ENCODE data around the gene SOAT1.

The SOAT1 gene

DNA sequence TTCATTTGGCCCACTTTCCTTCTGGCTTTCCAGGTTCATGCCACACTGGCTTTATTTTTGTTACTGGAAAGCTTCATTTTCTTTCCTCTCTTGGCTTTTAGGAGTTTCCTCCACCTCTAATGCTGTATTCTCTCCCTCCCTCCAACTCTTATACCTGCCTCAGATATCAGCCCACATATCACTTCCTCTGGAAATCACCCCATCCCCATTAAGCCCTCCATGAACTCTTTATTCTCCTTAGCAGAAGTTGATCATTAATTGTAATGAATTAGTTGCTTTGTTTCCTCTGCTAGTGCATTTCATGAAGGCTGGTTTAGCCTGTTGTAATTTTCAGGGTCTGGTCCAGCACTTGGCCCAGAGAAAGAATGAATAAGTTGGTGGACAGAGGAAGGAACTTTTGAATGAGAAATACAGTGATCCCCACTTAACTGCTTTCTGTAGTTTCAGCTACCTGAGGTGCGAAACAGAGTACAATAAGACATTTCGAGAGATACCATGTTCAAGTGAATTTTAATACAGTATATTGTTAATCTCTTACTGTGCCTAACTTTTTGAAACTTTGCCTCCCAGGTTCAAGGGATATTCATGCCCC, 1.7 kb downstream of the SOAT1 start:
- Histone ChIP-seq H3K36me3 (ENCODE audit: insufficient read depth, low read length) (no peaks in the 10 kb centered on the region), H3K9ac (ENCODE audit: low read depth, low read length) (no peak overlapping the region), H3K9me3 (ENCODE audit: control insufficient read depth, insufficient read depth, low read length) (no peaks in the 10 kb centered on the region), H3K4me1 (ENCODE audit: insufficient read depth, low read length) (peaks cover 8% of the 10 kb centered on the region; the same call in 1 of the 2 replicates)

DNA sequence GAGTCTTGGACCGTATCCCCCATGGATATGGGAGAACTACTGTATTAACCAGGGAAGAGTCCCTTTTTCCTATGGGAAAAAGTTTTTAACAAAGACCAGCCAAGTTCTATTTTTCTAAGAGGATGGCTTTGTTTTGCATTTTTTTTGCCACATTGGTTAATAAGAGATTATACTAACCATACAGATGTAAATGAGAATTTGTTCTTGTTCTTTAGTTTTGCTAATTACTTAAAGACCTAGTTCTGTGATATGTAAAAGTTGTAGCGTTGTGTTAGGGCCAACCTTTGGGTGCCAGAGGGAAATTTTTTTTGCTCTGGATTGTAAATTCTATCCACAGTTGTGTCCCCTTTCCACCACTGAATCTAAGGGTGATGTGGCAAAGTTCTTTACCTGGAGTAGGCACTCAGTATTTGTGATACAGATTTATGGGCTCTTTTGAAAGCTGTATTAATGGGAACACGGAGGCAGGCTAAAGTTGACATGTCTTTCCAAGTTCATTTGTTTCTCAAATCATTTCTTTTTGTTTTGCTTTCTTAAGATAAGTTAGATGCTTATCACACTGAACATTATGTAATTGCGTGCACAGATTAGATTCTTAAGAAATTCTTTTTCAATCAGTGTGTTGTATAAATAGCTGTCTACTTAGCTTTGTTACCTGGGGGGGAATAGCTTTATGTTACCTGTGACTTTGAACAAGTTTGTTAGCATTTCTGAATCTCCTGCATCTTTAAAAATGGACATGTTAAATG, 2.9 kb downstream of the SOAT1 start:
- H3K9ac ChIP-seq (ENCODE audit: low read depth, low read length), result no peak overlapping the region
- peaks cover 8% of the 10 kb centered on the region; the same call in 1 of the 2 replicates for H3K4me1 ChIP-seq (ENCODE audit: insufficient read depth, low read length)
- H3K36me3 ChIP-seq (ENCODE audit: insufficient read depth, low read length), result no peaks in the 10 kb centered on the region
- no peaks in the 10 kb centered on the region for H3K9me3 ChIP-seq (ENCODE audit: control insufficient read depth, insufficient read depth, low read length)

DNA sequence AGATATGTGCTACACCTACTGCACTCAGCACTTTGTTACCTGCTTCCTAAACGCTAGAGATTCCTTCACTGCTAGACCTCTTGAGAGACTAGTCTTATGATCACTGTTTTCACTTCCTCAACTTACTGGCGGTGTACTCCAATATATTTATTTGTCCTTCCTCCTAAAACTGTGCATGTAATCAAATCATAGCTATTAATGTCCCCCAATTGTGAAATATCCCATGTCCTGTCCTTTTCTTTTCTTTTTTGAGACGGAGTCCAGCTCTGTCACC, 3.4 kb downstream of the SOAT1 start:
- no peaks in the 10 kb centered on the region for H3K9me3 ChIP-seq (ENCODE audit: control insufficient read depth, insufficient read depth, low read length)
- H3K9ac ChIP-seq (ENCODE audit: low read depth, low read length), result no peak overlapping the region
- H3K4me1 ChIP-seq (ENCODE audit: insufficient read depth, low read length), result peaks cover 8% of the 10 kb centered on the region; the same call in 1 of the 2 replicates
- no peaks in the 10 kb centered on the region for H3K36me3 ChIP-seq (ENCODE audit: insufficient read depth, low read length)

DNA sequence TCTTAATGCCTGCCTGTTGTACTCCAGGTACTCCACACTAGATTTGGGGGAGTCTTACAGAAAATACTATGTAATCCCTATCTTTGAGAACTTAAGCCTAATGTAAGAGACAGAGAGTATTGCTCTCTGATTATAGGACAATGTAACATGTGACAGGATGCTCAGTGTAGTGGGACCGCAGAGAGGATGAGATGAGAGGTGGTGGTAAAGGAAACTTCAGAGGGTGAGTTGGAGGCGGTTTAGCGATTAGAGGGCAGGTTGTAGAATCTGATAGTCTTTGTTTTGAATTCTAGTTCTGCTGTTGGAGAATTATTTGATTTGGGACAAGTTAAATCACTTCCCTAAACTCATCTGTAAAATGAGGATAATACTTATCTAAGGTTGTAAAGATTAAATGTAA, 5.4 kb downstream of the SOAT1 start:
- H3K36me3 ChIP-seq (ENCODE audit: insufficient read depth, low read length), result no peaks in the 10 kb centered on the region
- peaks cover 8% of the 10 kb centered on the region; the same call in 1 of the 2 replicates for H3K4me1 ChIP-seq (ENCODE audit: insufficient read depth, low read length)
- H3K9me3 ChIP-seq (ENCODE audit: control insufficient read depth, insufficient read depth, low read length), result no peaks in the 10 kb centered on the region
- H3K9ac ChIP-seq (ENCODE audit: low read depth, low read length), result no peak overlapping the region

DNA sequence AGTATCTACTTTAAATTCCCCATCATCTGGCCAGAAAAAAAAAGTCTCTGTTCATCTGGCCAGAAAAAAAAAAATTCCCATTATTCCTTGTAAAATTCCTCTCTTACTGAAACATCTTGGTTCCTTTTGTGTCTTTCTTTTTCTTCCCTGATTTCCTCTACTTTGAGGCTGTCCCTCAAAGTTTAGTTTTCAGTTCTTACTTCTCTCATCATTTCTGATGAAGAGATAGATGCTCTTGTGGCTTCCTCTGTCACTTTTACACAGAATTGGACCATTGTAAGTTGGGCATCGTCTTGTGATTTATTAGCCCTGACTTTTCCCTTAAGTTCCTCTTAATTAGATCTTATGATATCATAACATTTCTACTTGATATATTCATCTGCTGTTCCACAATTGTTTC, 6.5 kb downstream of the SOAT1 start:
- no peak overlapping the region for H3K9ac ChIP-seq (ENCODE audit: low read depth, low read length)
- peaks cover 6% of the 10 kb centered on the region; the same call in 1 of the 2 replicates for H3K4me1 ChIP-seq (ENCODE audit: insufficient read depth, low read length)
- H3K36me3 ChIP-seq (ENCODE audit: insufficient read depth, low read length), result no peaks in the 10 kb centered on the region
- H3K9me3 ChIP-seq (ENCODE audit: control insufficient read depth, insufficient read depth, low read length), result no peaks in the 10 kb centered on the region

DNA sequence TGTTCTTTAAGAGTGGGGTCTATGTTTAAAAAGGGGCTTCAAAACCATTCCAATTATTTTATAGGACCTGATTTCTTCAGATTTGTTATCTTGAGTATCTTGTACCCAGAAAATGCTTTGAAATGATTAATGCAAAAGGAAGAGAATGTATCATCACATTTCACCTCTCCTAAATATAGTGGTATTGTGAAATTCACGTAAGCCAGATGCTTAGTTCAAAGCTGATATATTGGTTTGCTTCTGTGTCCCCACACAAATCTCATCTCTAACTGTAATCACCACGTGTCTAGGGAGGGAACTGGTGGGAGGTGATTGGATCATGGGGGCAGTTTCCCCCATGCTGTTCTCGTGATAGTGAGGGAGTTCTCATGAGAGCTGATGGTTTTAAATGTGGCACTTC, 8.5 kb downstream of the SOAT1 start:
- Histone ChIP-seq H3K9ac (ENCODE audit: low read depth, low read length) (no peak overlapping the region), H3K4me1 (ENCODE audit: insufficient read depth, low read length) (no peaks in the 10 kb centered on the region), H3K36me3 (ENCODE audit: insufficient read depth, low read length) (no peaks in the 10 kb centered on the region), H3K9me3 (ENCODE audit: control insufficient read depth, insufficient read depth, low read length) (no peaks in the 10 kb centered on the region)

DNA sequence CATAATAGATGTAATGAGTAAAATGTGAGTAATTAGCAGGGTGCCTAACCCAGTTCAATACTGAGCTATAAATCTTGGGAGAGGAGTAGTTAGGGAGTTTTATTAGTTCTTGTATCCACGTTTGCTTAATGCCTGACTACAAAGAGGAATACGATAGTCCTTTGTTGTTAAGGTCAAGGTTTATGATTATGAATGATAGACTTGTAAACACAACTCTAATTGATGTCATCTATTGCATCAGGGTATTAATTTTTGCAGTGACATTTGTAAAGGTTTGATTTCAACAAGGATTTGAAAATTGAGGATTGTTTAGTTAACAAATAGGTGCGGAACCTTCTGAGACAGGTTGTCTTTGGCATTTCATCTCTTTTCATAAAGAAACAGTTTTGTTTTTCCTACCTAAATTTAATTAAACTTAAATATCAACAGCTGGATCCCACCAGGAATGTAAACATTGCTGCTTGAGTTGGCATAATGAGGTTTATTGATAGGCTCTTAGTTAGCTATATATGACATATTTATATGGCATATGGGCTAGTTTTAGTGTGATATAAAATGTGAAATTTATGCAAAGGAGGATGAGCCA, 9.7 kb downstream of the SOAT1 start:
- Histone ChIP-seq H3K36me3 (ENCODE audit: insufficient read depth, low read length) (no peaks in the 10 kb centered on the region), H3K4me1 (ENCODE audit: insufficient read depth, low read length) (no peaks in the 10 kb centered on the region), H3K9me3 (ENCODE audit: control insufficient read depth, insufficient read depth, low read length) (no peaks in the 10 kb centered on the region), H3K9ac (ENCODE audit: low read depth, low read length) (no peak overlapping the region)

DNA sequence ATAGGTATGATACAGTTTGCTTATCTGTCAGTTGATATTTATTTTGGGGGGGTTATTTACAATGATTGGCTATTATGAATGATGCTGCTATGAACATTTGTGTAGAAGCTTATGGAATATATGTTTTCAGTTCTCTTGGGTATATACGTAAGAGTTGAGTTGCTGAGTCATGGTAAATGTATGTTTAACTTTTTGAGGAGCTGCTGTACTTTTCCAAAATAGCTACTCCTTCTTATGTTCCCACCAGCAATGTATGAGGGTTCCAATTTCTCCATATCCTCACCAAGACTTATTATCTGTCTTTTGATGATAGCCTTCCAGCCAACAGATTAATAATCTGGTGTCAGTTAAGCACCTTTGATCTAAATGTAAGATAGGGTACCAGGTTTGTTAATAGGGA, 11.9 kb downstream of the SOAT1 start:
- Histone ChIP-seq H3K36me3 (ENCODE audit: insufficient read depth, low read length) (no peaks in the 10 kb centered on the region), H3K4me1 (ENCODE audit: insufficient read depth, low read length) (no peaks in the 10 kb centered on the region), H3K9ac (ENCODE audit: low read depth, low read length) (no peak overlapping the region), H3K9me3 (ENCODE audit: control insufficient read depth, insufficient read depth, low read length) (no peaks in the 10 kb centered on the region)

DNA sequence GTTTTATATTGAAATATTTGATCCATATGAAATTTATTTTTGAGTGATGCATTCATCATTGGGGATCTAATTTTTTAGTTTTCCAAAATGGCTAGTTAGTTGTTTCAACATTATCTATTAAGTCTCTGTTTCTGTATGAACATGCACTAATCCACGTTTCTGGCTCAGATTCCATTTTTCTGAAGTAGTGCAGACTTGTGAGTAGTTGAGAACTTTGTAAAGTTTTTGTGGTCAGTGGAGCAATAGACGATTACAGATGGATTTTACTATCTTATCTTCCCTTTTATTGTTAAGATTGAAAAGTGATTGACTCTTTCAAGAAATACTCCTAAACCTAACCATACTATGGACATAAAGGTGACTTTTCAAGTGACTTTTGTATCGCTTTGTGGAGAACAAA, 16.7 kb downstream of the SOAT1 start:
- Histone ChIP-seq H3K9me3 (ENCODE audit: control insufficient read depth, insufficient read depth, low read length) (no peaks in the 10 kb centered on the region), H3K4me1 (ENCODE audit: insufficient read depth, low read length) (no peaks in the 10 kb centered on the region), H3K9ac (ENCODE audit: low read depth, low read length) (no peak overlapping the region), H3K36me3 (ENCODE audit: insufficient read depth, low read length) (no peaks in the 10 kb centered on the region; the same call in 1 of the 2 replicates)

DNA sequence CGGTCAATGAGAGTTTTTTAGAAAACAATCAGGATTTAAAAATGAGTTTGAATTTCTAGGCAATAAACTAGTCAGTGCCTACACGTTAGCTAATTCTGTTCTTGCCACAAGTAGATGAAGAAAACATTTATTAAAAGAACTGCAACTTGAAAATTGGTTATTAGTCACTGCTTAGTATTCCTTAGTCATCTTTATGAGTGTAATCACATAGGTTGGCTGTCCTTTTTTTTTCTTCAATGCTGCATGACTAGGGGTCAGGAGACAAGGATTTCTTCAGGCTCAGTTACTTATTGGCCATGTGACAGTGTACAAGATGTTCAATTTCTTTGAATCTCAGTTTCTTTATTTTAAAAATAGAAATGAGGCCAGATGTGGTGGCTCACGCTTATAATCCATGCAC, 17.1 kb downstream of the SOAT1 start:
- no peaks in the 10 kb centered on the region; the same call in 1 of the 2 replicates for H3K36me3 ChIP-seq (ENCODE audit: insufficient read depth, low read length)

DNA sequence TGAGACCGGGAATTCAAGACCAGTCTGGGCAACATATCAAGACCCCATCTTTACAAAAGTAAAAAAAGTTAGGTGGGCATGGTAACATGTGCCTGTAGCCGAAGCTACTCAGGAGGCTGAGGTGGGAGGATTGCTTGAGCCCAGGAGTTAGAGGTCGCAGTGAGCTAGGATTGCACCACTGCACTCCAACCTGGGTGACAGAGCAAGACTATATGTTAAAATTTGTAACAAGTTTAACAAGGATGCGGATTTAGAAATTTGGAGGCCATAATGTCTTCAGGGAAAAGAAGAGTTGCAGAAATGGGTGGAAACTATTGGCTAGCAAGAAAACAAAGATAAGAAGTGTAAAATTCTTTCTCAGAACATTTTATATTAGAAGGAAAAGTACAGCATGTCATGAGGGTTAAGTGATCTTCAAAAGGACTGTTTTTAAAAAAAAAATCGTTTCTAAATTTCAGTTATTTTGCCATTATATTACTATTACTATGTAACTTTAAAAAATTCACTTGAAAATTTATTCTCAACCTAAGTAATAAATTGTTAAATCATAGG, 17.6 kb downstream of the SOAT1 start:
- no peak overlapping the region for H3K9ac ChIP-seq (ENCODE audit: low read depth, low read length)
- no peaks in the 10 kb centered on the region for H3K4me1 ChIP-seq (ENCODE audit: insufficient read depth, low read length)
- H3K36me3 ChIP-seq (ENCODE audit: insufficient read depth, low read length), result no peaks in the 10 kb centered on the region; the same call in 1 of the 2 replicates
- H3K9me3 ChIP-seq (ENCODE audit: control insufficient read depth, insufficient read depth, low read length), result no peaks in the 10 kb centered on the region

More for the DNA sequence above, 17.1 kb downstream of the SOAT1 start:
- Histone ChIP-seq H3K9ac (ENCODE audit: low read depth, low read length) (no peak overlapping the region), H3K9me3 (ENCODE audit: control insufficient read depth, insufficient read depth, low read length) (no peaks in the 10 kb centered on the region), H3K4me1 (ENCODE audit: insufficient read depth, low read length) (no peaks in the 10 kb centered on the region)

DNA sequence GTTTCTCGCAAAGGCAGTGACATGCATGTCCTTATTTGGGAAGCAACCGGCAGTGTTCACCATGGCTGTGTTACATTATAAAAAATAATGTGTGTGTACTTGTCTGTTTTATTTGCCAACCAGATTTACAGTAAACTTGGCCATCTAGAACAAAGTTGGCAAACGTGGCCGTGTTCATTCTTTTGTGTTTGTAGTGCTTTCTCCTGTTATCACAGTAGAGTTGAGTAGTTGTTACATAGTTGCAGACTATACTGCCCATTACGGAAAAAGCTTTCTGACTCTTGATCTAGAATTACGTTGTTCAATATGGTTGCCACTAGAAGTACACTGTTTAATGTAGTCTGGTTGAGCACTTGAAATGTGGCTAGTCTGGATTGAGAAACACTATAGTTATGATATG, 19.4 kb downstream of the SOAT1 start:
- no peaks in the 10 kb centered on the region for H3K9me3 ChIP-seq (ENCODE audit: control insufficient read depth, insufficient read depth, low read length)
- no peaks in the 10 kb centered on the region for H3K4me1 ChIP-seq (ENCODE audit: insufficient read depth, low read length)
- H3K9ac ChIP-seq (ENCODE audit: low read depth, low read length), result no peak overlapping the region
- no peaks in the 10 kb centered on the region; the same call in 1 of the 2 replicates for H3K36me3 ChIP-seq (ENCODE audit: insufficient read depth, low read length)

DNA sequence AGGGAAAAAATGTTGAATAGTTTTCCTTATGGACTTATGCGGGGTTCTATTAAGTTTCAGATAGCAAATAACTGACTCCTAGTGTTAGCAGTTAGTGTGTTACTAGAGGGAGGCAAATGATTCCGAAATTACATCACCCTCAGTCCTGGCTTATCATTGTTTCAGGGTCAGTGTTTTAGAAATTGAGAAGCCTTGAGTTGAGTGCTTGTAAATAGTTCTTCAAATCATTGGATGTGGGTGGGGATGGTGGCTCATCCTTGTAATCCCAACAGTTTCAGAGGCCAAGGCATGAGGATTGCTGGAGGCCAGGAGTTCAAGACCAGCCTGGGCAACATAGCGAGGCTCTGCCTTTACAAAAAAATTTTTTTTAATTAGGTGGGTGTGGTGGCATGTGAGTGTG, 21.3 kb downstream of the SOAT1 start:
- H3K9me3 ChIP-seq (ENCODE audit: control insufficient read depth, insufficient read depth, low read length), result no peaks in the 10 kb centered on the region
- no peak overlapping the region for H3K9ac ChIP-seq (ENCODE audit: low read depth, low read length)
- no peaks in the 10 kb centered on the region for H3K4me1 ChIP-seq (ENCODE audit: insufficient read depth, low read length)
- no peaks in the 10 kb centered on the region; the same call in 1 of the 2 replicates for H3K36me3 ChIP-seq (ENCODE audit: insufficient read depth, low read length)

DNA sequence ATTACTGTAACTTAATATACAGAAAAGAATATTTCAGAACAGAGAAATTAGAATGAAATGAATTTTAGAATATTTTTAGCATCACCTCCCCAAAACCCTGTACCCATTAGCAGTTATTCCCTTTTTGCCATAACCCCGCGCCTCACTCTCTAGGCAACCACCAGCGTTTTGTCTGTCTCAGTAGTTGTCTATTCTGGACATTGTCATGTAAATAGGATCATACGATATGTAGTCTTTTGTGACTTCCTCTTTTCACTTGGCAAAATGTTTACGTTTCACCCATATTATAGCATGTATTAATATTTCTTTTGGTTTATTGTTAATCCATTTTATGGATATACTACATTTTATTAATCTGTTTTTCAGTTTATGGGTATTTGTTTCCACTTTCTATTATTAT, 24.9 kb downstream of the SOAT1 start:
- H3K9me3 ChIP-seq (ENCODE audit: control insufficient read depth, insufficient read depth, low read length), result no peaks in the 10 kb centered on the region
- H3K9ac ChIP-seq (ENCODE audit: low read depth, low read length), result no peak overlapping the region
- no peaks in the 10 kb centered on the region; the same call in 1 of the 2 replicates for H3K36me3 ChIP-seq (ENCODE audit: insufficient read depth, low read length)
- H3K4me1 ChIP-seq (ENCODE audit: insufficient read depth, low read length), result no peaks in the 10 kb centered on the region

Measured in ES-I3 (cell line).